Measurements from ENCODE around the gene C10orf120.

Gene C10orf120

GRCh38 chr10:122699796-122700455 lies at the start of gene C10orf120:
Gene C10orf120, minus strand, starts transcription at chr10:122699846. Its CDS starts 56 bp downstream, at chr10:122699790.
- no peak for DNase-seq

DNA sequence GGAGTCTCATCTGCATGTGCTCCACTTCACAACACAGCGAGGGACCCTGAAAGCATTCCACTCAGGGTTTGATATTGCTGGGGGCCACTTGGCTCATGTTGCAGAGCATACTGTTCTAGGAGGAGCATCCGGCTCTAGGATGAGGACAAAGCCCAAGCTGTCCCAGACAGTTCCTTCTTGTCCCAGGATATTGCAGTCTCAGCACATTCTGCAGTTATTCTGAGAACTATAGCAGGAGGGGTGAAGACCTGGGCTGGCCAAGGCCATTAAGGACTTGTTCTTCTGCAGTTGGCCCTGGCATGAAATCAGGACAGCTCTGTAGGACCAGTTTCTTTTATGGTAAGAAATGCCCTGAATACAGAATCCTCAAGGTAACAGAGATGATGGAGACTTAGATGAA lies 48.9 kb upstream of the C10orf120 start:
- no peak for DNase-seq

GRCh38 chr10:122746408-122746807 lies 46.8 kb upstream of the C10orf120 start:
- no peak for DNase-seq

DNA sequence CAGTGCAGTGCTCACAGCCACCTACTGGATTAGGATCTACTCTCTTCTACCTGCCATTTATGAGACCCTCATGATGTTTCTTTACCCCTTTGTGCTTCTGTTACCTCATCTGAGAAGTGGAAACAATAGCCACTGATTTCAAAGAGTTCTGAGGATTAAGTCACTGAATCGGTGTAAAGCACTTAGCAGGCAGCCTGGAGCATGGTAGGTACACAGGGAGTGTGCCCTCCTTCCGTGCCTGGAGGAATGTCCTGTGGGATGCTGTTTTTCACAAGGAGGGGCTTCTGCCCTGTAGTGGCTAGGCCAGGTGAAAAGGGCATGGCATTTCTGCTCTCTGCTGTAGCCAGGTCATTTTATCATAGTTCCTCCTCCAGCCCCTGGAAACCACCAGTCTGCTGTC lies 44.6 kb upstream of the C10orf120 start:
- no peak for DNase-seq

DNA sequence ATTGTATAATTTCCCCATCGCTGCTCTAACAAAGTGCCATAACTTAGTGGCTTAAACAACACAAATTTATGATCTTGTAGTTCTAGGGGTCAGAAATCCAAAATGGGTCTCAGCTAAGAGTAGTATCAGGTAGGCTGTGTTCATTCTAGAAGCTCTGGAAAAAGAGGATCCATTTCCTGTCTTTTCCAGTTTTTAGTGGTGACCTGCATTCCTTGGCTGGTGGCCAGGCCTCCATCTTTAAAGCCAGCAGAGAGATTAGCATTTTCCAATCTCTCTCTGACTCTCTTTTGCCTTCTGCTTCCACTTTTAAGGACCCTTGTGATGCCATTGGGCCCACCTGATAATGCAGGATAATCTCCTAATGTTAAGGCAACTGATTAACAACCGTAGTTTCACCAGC lies 41.0 kb upstream of the C10orf120 start:
- no peak for DNase-seq

DNA sequence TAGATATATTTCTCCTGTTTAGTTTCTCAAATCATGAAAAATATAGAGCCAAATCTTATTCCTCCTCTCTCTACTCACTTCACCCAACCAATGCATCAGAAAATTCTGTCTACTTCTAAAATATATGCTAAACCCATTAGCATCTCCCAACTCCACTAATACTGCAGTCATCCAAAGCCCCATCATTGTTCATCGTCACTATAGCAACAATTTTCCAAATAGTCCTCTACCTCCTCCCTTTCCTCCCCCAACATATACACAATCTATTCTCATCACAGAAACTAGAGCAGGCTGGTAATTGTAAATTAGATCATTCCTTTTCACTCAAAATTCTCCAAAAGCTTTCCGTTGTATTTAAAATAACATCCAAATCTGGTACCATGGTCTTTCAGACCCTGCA lies 38.4 kb upstream of the C10orf120 start:
- DNase-seq = no peak

DNA sequence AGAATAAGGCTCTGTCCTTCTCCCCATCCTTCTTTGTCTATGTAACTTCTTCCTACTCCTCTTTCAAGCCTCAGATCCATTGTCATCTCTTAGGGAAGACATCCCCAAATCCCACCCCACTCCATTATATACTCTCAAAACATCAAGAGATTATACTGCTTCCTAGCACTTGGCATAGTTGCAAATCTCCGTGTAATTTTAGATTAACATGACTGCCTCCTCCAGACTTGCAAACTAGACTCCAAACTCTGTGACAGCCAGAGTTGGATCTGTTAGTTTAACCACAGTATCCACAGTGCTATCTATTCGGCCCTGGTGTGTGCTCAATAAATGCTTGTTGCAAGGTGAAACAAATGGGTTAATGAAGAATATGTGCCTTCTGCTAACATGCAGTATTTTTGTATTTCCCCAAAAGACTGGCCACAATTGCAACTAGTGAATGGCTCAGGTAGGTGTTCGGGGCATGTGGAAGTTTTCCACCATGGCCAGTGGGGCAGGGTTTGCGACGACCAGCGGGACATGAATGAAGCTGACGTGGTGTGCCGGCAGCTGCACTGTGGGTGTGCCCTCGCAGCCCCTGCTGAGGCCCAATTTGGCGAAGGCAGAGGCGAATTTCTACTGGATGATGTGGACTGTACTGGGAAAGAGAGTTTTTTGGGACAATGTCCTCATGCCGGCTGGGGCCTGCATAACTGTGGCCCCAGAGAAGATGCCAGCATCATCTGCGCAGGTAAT lies 34.5 kb upstream of the C10orf120 start:
- DNase-seq = no peak

DNA sequence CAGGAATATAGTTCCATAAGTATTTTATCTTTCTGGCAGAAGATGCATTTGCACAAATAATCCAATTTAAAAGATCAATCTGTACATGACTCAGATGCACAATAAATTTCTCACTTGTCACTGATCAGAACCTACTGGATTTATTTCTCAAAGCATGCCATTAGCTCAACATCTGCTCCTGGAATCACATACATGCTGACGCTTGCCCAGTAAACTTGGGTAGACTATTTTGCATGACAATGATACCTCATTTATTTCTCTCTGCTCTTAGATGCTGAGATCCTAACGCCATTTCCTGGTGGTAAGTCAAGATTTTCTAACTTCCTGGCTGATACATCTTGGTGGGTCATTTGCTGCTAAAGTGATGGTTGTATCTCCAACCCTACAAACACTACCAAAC lies 33.8 kb upstream of the C10orf120 start:
- DNase-seq = no peak

GRCh38 chr10:122730238-122730637 lies 30.6 kb upstream of the C10orf120 start:
- DNase-seq = no peak

DNA sequence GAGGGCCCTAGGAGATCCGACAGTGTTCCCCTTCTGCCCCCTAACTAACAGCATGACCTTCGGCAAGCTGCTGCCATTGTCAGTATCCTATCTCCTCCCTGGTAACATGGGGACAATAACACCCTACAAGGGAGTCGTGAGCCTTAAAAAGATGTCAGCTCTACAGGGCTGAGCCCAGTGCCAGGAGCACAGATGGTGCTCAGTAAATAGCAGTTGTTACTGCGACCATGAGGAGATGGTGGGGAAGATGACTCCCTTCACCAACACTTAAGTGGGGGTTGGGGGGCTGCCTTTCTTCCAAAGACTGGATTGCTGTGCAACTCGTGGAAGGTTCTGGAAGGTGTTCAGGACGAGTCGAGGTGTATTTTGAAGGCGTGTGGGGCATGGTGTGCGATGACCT lies 29.5 kb upstream of the C10orf120 start:
- no peak for DNase-seq

- DNase-seq = no peak
Observed at GRCh38 chr10:122727426-122727825, 27.8 kb upstream of the C10orf120 start.

DNA sequence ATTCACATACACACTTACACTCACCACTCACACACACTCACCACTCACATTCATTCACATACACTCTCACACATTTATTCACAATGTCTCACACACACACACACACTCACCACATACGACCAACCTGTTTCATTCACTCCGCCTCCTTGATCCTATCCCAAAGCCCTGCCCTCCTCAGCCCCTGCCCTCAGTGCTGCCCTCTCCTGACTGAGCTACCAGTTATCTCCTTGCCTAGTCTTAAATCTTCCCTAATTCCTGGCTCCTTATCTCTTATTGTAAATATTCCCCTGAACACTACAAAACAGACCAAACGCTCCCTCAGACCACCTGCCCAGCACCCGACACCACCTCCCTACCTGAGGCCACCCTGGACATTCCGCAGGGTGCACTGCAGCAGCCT lies 26.1 kb upstream of the C10orf120 start:
- no peak for DNase-seq

DNA sequence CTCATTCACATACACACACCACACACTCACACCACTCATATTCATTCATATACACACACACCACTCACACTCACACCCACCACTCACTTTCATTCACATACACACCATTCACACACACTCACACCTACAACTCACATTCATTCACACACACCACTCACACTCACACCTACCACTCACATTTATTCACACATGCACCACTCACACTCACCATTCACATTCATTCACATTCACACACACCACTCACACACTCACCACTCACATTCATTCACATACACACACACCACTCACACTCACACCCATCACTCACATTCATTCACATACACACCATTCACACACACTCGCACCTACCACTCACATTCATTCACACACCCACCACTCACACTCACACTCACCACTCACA lies 25.4 kb upstream of the C10orf120 start:
- DNase-seq = no peak

GRCh38 chr10:122721111-122721510 lies 21.5 kb upstream of the C10orf120 start:
- no peak for DNase-seq

- DNase-seq = no peak
Observed at GRCh38 chr10:122716025-122716424, 16.4 kb upstream of the C10orf120 start.

DNA sequence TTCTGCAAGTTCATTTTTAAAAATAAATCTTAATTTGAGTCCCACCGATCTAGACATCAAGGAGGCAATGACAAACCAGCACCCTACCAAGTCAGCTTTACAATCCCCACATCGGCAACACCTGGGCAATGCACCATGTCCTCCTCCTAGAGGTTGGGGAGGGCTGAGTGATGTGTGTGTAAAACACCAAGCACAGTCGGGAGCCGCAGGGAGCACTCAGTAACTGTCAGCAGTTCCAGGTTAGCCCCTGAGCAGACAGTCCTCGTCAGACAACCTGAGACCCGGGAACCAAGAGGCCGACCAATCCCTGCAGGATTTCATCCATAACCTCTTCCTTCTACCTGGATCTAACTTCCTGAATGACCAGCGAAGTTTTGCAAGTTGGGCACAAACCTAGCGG lies 15.9 kb upstream of the C10orf120 start:
- DNase-seq = no peak

GRCh38 chr10:122713091-122713885 lies 13.6 kb upstream of the C10orf120 start:
- DNase-seq = no peak

DNA sequence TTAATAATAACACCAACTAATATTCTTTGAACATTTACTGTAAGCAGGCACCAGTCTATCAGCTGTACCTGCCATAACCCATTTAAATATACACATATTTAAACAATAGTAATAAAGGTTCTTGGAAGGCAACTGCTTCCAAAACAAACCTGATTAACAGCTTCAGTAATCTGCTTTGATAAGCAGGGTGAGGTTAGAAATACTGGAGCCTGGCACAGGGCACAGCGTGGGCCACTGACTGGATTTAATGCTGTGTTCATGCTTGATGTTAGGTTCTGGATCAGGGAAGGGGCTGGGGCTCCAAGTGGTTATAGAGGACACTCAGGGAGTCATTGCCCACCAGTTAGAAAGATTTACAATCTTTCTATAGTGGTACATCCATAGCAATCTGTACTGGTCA lies 10.9 kb upstream of the C10orf120 start:
- no peak for DNase-seq

DNA sequence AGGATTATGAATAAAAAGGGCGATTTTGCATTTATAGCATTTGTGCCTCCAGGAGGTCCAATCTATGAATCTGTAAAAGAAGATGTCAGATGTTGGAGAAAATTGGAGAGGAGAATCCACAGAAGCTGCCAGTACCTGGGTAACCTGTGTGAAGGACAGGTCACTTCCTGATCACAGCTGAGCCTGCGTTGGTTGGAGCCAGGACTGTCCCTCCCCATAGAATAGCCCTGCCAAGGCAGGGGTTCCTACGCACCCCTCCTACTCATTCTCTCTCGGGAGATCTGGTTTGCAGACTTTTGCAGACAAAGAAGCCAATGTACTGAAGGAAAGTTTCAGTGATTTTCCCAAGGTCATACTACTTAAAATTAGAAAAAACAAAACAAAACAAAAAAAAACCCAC lies 10.3 kb upstream of the C10orf120 start:
- no peak for DNase-seq

GRCh38 chr10:122707535-122707934 lies 7.9 kb upstream of the C10orf120 start:
- DNase-seq = no peak

- no peak for DNase-seq
Observed at GRCh38 chr10:122706947-122707346, 7.3 kb upstream of the C10orf120 start.

DNA sequence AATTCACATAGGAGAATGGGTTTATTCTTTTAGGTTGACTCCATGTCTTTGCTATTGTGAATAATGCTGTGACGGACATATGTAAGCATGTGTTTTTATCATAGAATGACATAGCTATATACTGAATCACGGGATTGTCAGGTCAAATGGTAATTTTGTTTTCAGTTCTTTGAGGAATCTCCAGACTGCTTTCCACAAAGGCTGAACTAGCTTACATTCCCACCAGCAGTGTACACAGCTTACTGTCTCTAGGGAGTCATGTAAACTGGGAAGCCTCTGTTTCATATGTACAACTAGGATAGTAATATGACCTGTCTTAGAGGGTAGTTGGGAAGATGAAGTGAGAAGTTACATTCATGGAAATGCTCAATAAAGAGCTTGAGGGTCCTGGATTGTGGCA lies 6.8 kb upstream of the C10orf120 start:
- DNase-seq = no peak

- peak; percentile 54 for DNase-seq
Observed at GRCh38 chr10:122703483-122704448, 4.1 kb upstream of the C10orf120 start.
